Heart right ventricle (tissue), 16 donors: ENCODE data around the gene CTRB1. TPM values are rescaled to one million over a fixed set of nuclear protein-coding genes. Genes with fewer than 3 reads are reported as not detected.
"Not testable (repeated sequence)": the region's sequence is repeated elsewhere in the genome, so short reads cannot be mapped to it uniquely, and the experiment has no call there.

Experiments
- ATAC-seq, 8 donors: fragments of 200-7000 bp; cut with Tn5 transposase; one replicate each; pipeline ENCODE4 v1.9.1; 2020; ENCODE audit warnings: mild to moderate bottlenecking in 8 of 8, moderate library complexity in 8 of 8, moderate number of reproducible peaks in 1 of 8
- DNase-seq, 2 donors: peaks; one replicate each; pipeline ENCODE4 v3.0.0-alpha.2; 2020
- H3K27ac ChIP-seq, 10 donors: fragments of 200-600 bp; sonication (generic) in 2 of 10; one replicate each; pipeline versions ENCODE4 v1.5.0 to v1.8.0; 2020 to 2022; ENCODE audit warnings: mild to moderate bottlenecking in 3 of 10
- H3K27me3 ChIP-seq, 7 donors: fragments of 200-600 bp; one replicate each; pipeline ENCODE4 v1.8.0; 2021 to 2022; ENCODE audit warnings: mild to moderate bottlenecking in 2 of 7
- H3K36me3 ChIP-seq, 9 donors: fragments of 200-600 bp; sonication (generic) in 1 of 9; one replicate each; pipeline versions ENCODE4 v1.5.0 to v1.8.0; 2020 to 2022; ENCODE audit warnings: mild to moderate bottlenecking in 2 of 9
- H3K4me1 ChIP-seq, 9 donors: fragments of 200-600 bp; sonication (generic) in 1 of 9; one replicate each; pipeline versions ENCODE4 v1.5.0 to v1.8.0; 2020 to 2022; ENCODE audit warnings: mild to moderate bottlenecking in 4 of 9
- H3K4me3 ChIP-seq, 10 donors: fragments of 200-600 bp; sonication (generic) in 2 of 10; one replicate each; pipeline versions ENCODE4 v1.5.0 to v1.8.0; 2020 to 2022; ENCODE audit warnings: mild to moderate bottlenecking in 7 of 10, moderate library complexity in 2 of 10
- H3K9me3 ChIP-seq, 11 donors: fragments of 200-600 bp in 10 of 11; sonication (generic) in 2 of 11; one replicate each; pipeline versions ENCODE4 v1.5.0 to v1.8.0; 2013 to 2022; ENCODE audit warnings: mild to moderate bottlenecking in 2 of 11, control low read depth in 1 of 11, moderate library complexity in 1 of 11
- CTCF ChIP-seq, 9 donors: fragments of 200-600 bp; sonication (generic) in 2 of 9; IDR thresholded peaks; one replicate each; pipeline versions ENCODE4 v1.5.0 to v1.8.0; 2021 to 2022; ENCODE audit warnings: antibody characterized with exemption in 9 of 9, mild to moderate bottlenecking in 5 of 9, moderate library complexity in 1 of 9
- WGBS, 2 donors: extraction: QIAGEN DNeasy Blood & Tissue Kit; methylation state at CpG; one replicate each; pipeline ENCODE4 v1.1.7; 2013; ENCODE audit warnings: inconsistent platforms in 1 of 2; 5-methylcytosine and 5-hydroxymethylcytosine counted together
- intact Hi-C, 10 donors: fragments of 100-400 bp; cut with DNase I; formaldehyde crosslinking; loops; one replicate each; pipeline versions ENCODE4 v1.11.1 to v1.14.2; 2022
- polyA plus RNA-seq, 2 donors: library from polyadenylated mRNA; stranded (reverse); fragments of 200-250 nt; gene quantifications; one replicate each; pipeline ENCODE4 v1.2.3, GENCODE V29; 2013
- total RNA-seq, 10 donors: library from RNA; stranded (reverse); fragmentation: NEBNext Ultra II Directional in 3 of 10; extraction: Animal tissue kit (Norgen Biotek cat#: 25700) in 3 of 10; gene quantifications; one replicate each; pipeline versions ENCODE4 v1.2.1 to v1.2.4, GENCODE V29; 2021 to 2023
- donor health status: Arrhythmogenic right ventricular cardiomyopathy.
- donor health status: ischemic (EF 13 %, LVEDD 7.1; RV severe dilation, severe dysfunction).
- donor health status: healthy with polysubstance abuse.
- donor health status: DM: no; HTN: yes; CAD: no.
- donor health status: DM: no; HTN: no; CAD: no.
- donor health status: ischemic (EF 25% LVEDD 6.9; RV normal size, moderate dysfunction).
- donor health status: ischemic (EF 25% LVEDD 5.7; RV mildly dilated, moderate dysfunction).
- donor health status: healthy.
- donor health status: DM: yes; HTN: yes; CAD: no.
- donor health status: Ischemic cardiomyopathy.
- donor health status: ischemic (EF 35%, LVEDD 5.7; RV mildly dilated, moderate dysfunction).
- donor health status: nonischemic (EF 11% LVEDD 7.7; RV severe dilation, severe dysfunction).
- donor health status: DM: yes; HTN: yes; CAD: no.
- donor health status: PGD.
- donor health status: ischemic (EF 29% LVEDD 5.4; RV normal size, mild dysfunction).
- donor health status: nonischemic (EF 23%, LVEDD 6.1; RV moderate dilation, normal function).

Gene CTRB1
- total and polyA plus RNA-seq, 12 donors = 1.0 to 3.8 (median 2.4) TPM; not detected in 4

GRCh38 chr16:75209944-75210343, 8.8 kb upstream of the CTRB1 start:
- no peaks in the 10 kb centered on the region for H3K9me3 ChIP-seq
- no peak overlapping the region for H3K4me3 ChIP-seq
- H3K4me1 ChIP-seq = no peaks in the 10 kb centered on the region
- H3K27ac ChIP-seq = no peak overlapping the region
- no peaks in the 10 kb centered on the region for H3K27me3 ChIP-seq
- intact Hi-C loops = loop anchor here in 1 of 10 donors (10.0 kb wide), 1 partner anchor 175 kb away; no protein-coding TSS in a partner anchor
- ATAC-seq = no peak
- no peak for TF ChIP-seq CTCF (IDR thresholded peaks at IDR 0.05)
- 89 to 94% methylated on average over 5 of the region's 5 CpGs for WGBS, 2 donors
- DNase-seq = no peak
- no peaks in the 10 kb centered on the region for H3K36me3 ChIP-seq

GRCh38 chr16:75211286-75211685, 7.5 kb upstream of the CTRB1 start:
- H3K9me3 ChIP-seq, H3K4me1 ChIP-seq, H3K4me3 ChIP-seq, intact Hi-C loops, H3K27me3 ChIP-seq, ATAC-seq, H3K36me3 ChIP-seq, DNase-seq, H3K27ac ChIP-seq: not testable (repeated sequence)
- WGBS, 2 donors = 88 to 90% methylated on average over 10 of the region's 10 CpGs

DNA sequence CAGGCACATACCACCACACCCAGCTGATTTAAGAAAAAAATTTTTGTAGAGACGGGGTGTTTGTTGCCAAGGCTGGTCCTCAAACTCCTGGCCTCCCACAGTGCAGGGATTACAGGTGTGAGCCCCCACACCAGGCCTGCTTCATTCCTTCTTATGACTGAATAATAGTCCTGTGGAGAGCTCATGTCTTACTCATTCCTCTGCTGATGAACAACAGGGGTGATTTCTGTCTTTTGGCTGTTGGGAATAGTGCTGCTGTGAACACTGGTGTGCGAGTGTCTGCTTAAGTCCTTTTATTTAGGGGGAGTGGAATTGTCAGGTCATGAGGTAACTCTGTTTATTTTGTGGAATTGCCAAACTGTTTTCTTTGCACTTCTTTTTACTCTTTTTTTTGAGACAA, 2.7 kb upstream of the CTRB1 start:
- Histone ChIP-seq H3K4me1 (peaks cover 0 to 7% (median 0%) of the 10 kb centered on the region in 9 donors), H3K4me3 (no peak overlapping the region), H3K9me3 (no peaks in the 10 kb centered on the region), H3K27me3 (no peaks in the 10 kb centered on the region), H3K27ac (no peak overlapping the region), H3K36me3 (no peaks in the 10 kb centered on the region)
- intact Hi-C loops = no loop called here
- DNase-seq (no peak), ATAC-seq (no peak)
- WGBS, 2 donors = 84 to 89% methylated on average over 2 of the region's 2 CpGs
- no peak for TF ChIP-seq CTCF (IDR thresholded peaks at IDR 0.05)

DNA sequence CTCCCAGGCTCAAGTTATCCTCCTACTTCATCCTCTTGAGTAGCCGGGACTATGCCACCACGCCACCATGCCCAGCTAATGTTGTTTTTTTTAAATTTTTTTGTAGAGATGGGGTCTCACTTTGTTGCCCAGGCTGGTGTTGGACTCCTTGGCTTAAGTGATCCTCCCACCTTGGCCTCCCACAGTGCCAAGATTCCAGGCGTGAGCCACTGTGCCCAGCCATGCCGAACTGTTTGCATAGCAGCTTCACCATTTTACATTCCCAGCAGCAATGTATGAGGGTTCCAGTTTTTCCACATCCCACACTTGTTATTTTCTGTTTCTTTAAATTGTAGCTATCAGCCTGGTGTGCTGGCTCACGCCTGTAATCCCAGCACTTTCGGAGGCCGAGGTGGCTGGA, 2.2 kb upstream of the CTRB1 start:
- no peak for TF ChIP-seq CTCF (IDR thresholded peaks at IDR 0.05)
- DNase-seq = no peak
- Histone ChIP-seq H3K27ac (no peak overlapping the region), H3K4me3 (no peak overlapping the region), H3K36me3 (no peaks in the 10 kb centered on the region), H3K27me3 (no peaks in the 10 kb centered on the region), H3K4me1 (peaks cover 0 to 7% (median 0%) of the 10 kb centered on the region in 9 donors), H3K9me3 (no peaks in the 10 kb centered on the region)
- 88 to 92% methylated on average over 7 of the region's 7 CpGs for WGBS, 2 donors
- intact Hi-C loops = no loop called here
- no peak for ATAC-seq

DNA sequence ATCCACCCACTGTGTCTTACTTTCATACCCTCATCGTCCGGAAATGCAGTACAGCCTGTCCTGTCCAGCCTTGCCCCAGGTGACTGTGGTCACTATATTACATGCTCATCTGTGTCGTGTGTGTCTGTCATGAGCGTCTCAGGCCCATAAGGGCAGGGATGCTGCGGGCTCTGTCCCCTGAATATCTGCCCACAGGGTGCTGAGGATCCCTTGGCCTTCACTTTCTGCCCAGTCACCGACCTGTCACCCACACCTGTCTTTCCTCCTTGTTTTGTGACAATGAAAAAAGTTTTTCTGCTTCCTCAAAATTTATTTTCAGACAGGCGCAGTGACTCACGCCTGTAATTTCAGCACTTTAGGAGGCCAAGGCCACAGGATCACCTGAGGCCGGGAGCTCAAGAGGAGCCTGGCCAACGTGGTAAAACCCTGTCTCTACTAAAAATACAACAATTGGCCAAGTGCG, 1.4 kb upstream of the CTRB1 start:
- Histone ChIP-seq H3K4me3 (no peak overlapping the region), H3K27ac (no peak overlapping the region), H3K4me1 (peaks cover 0 to 7% (median 0%) of the 10 kb centered on the region in 9 donors), H3K36me3 (no peaks in the 10 kb centered on the region), H3K9me3 (no peaks in the 10 kb centered on the region), H3K27me3 (no peaks in the 10 kb centered on the region)
- DNase-seq (no peak), ATAC-seq (no peak)
- no peak for TF ChIP-seq CTCF (IDR thresholded peaks at IDR 0.05)
- intact Hi-C loops = no loop called here
- whole genome bisulfite sequencing, 2 donors = 87 to 94% methylated on average over 11 of the region's 11 CpGs
